HepG2 (cell line): ENCODE results near the gene C1S. TPM values are rescaled to one million over a fixed set of nuclear protein-coding genes. Genes with fewer than 3 reads are reported as not detected.

ENCODE experiments used
- ATAC-seq: fragments of 200-7000 bp; cut with Tn5 transposase; 3 replicates; pipeline ENCODE4 v1.9.1; 2020; ENCODE audit warnings: mild to moderate bottlenecking, moderate library complexity
- BruUV-seq: library from RNA; stranded (reverse); fragments of 400-500 nt; replicated peaks from 2 replicates; lab custom pipeline; 2021; lab: Mats Ljungman, UMichigan
- CTCF ChIA-PET: fragments of 300-600 bp; formaldehyde crosslinking; extraction: SDS; loops from one replicate; lab custom pipeline; 2021; ENCODE audit warnings: low total read pairs, inconsistent platforms, low intra/inter-chr PET ratio; lab: Yijun Ruan, JAX
- POLR2A ChIA-PET: fragments of 350-600 bp; sonication (Branson Sonifier 250); formaldehyde crosslinking; loops from one replicate; lab custom pipeline; 2020; ENCODE audit warnings: antibody characterized with exemption, inconsistent platforms; lab: Yijun Ruan, JAX
- DNase-seq: peaks from one replicate; pipeline ENCODE4 v3.0.0-alpha.2; 2015; ENCODE audit warnings: low spot score
- FAIRE-seq: peaks from 3 replicates; lab custom pipeline; 2011; peaks lifted over from hg19 to GRCh38; lab: Jason Lieb, UNC
- H2AFZ ChIP-seq: one replicate; pipeline ENCODE4 v1.6.1; 2011; ENCODE audit warnings: low read length, inconsistent platforms
- H3K27ac ChIP-seq: fragments of 300-600 bp; 3 replicates; pipeline ENCODE4 v1.8.0; 2011; ENCODE audit warnings: mixed run types, mild to moderate bottlenecking, mixed read lengths, low read length, inconsistent platforms; ENCODE audit not compliant: insufficient read depth; ENCODE audit errors: extremely low read length
- H3K27me3 ChIP-seq, 2 experiments: fragments of 200-600 bp in 1 of 2; 2 replicates in 1 of 2; 3 replicates in 1 of 2; pipeline versions ENCODE4 v1.6.0 to v1.8.0; 2011; ENCODE audit warnings: low read length in 2 of 2, mild to moderate bottlenecking in 2 of 2, moderate library complexity in 2 of 2, inconsistent platforms in 1 of 2; ENCODE audit not compliant: insufficient read depth in 2 of 2, control insufficient read depth in 1 of 2
- H3K36me3 ChIP-seq, 2 experiments: fragments of 200-600 bp in 1 of 2; replicated peaks in 1 of 2; 2 replicates in 1 of 2; 3 replicates in 1 of 2; pipeline versions ENCODE4 v1.5.1 to v1.8.0; 2011; ENCODE audit warnings: low read length in 2 of 2, inconsistent platforms in 1 of 2; ENCODE audit not compliant: insufficient read depth in 2 of 2, control insufficient read depth in 1 of 2
- H3K4me1 ChIP-seq: 2 replicates; pipeline ENCODE4 v1.5.1; 2012; ENCODE audit warnings: low read length, inconsistent platforms; ENCODE audit not compliant: insufficient read depth
- H3K4me2 ChIP-seq: 2 replicates; pipeline ENCODE4 v1.6.0; 2011; ENCODE audit warnings: low read depth, low read length, inconsistent platforms
- H3K4me3 ChIP-seq, 3 experiments: fragments of 200-600 bp in 1 of 3; sonication (generic), shearing (Covaris generic) in 1 of 3; replicated peaks in 1 of 3; 2 replicates each; pipeline ENCODE4 v1.5.1; 2011 to 2016; ENCODE audit warnings: low read length in 3 of 3, inconsistent platforms in 2 of 3, low read depth in 2 of 3, mild to moderate bottlenecking in 2 of 3, control low read depth in 1 of 3, mixed read lengths in 1 of 3; ENCODE audit not compliant: insufficient read depth in 1 of 3
- H3K79me2 ChIP-seq: one replicate; pipeline ENCODE4 v1.6.1; 2011; ENCODE audit warnings: low read length, inconsistent platforms; ENCODE audit not compliant: insufficient read depth
- H3K9ac ChIP-seq: 2 replicates; pipeline ENCODE4 v1.6.0; 2011; ENCODE audit warnings: mild to moderate bottlenecking, low read depth, low read length, inconsistent platforms; ENCODE audit not compliant: insufficient read depth
- H3K9me3 ChIP-seq: 2 replicates; pipeline ENCODE4 v1.5.1; 2012; ENCODE audit warnings: mild to moderate bottlenecking, low read length
- H4K20me1 ChIP-seq: 2 replicates; pipeline ENCODE4 v1.6.0; 2011; ENCODE audit warnings: inconsistent platforms, mild to moderate bottlenecking, low read length, moderate library complexity; ENCODE audit not compliant: insufficient read depth
- KMT2B ChIP-seq: IDR thresholded peaks from 2 replicates; pipeline ENCODE4 v1.6.1; 2016; ENCODE audit warnings: missing genetic modification reagents, missing compliant biosample characterization
- MAFK ChIP-seq, 2 experiments: IDR thresholded peaks in 1 of 2; conservative IDR thresholded peaks in 1 of 2; 2 replicates each; pipeline ENCODE4 v1.6.1; 2011; ENCODE audit warnings: improper control_type of control experiment in 2 of 2, low read length in 2 of 2
- ZNF501 ChIP-seq: sonication (generic); formaldehyde crosslinking; IDR thresholded peaks from 2 replicates; pipeline ENCODE4 v1.5.1; 2020; ENCODE audit warnings: mild to moderate bottlenecking, moderate library complexity, missing genetic modification reagents
- WGBS: methylation state at CpG from one replicate; pipeline ENCODE4 v1.1.6; 2017; ENCODE audit warnings: low lambda C conversion rate; 5-methylcytosine and 5-hydroxymethylcytosine counted together
- in situ Hi-C: cut with HindIII; loops from 2 replicates; pipeline ENCODE4 v1.10.0; 2017; ENCODE audit warnings: low pct_unique_long_range_greater_than_20kb; ENCODE audit not compliant: extremely low pct_ligation_motif_present
- intact Hi-C: fragments of 100-400 bp; cut with micrococcal nuclease; formaldehyde crosslinking; loops from one replicate; pipeline ENCODE4 v1.10.0; 2022; ENCODE audit not compliant: unreplicated experiment
- polyA plus RNA-seq, 8 experiments: library from polyadenylated mRNA; depleted of rRNA in 3 of 8; stranded (reverse) in 7 of 8; unstranded in 1 of 8; fragments of >200 nt; fragmentation: Illumina TruSeq in 4 of 8; extraction: Trizol in 4 of 8; gene quantifications; 2 replicates each; pipeline versions ENCODE4 v1.2.1 to v1.2.3, GENCODE V29; 2011 to 2016; ENCODE audit warnings: low read depth in 4 of 8, missing spikeins in 1 of 8, mixed read lengths in 1 of 8; ENCODE audit not compliant: insufficient read depth in 1 of 8
- total RNA-seq, 5 experiments: library from RNA; depleted of rRNA; stranded (reverse); fragments of >200 nt; fragmentation: Illumina TruSeq; extraction: Trizol; gene quantifications; 2 replicates each; pipeline ENCODE4 v1.2.3, GENCODE V29; 2016; ENCODE audit warnings: low read depth in 1 of 5
- TF ChIP-seq, protein P1 (sequence below): IDR thresholded peaks from 2 replicates; pipeline ENCODE4 v1.6.1; 2016; ENCODE audit warnings: missing genetic modification reagents, missing compliant biosample characterization
- TF ChIP-seq, protein P2 (sequence below): sonication (generic); formaldehyde crosslinking; IDR thresholded peaks from 2 replicates; pipeline ENCODE4 v1.4.0; 2020; ENCODE audit warnings: mild to moderate bottlenecking, low read depth, missing genetic modification reagents

C1S gene
- total and polyA plus RNA-seq, 2 of the 13 experiments (the other 11 are each of a cell fraction or from before 2014, with no cell fraction given), result 14.5 to 18.2 TPM

DNA sequence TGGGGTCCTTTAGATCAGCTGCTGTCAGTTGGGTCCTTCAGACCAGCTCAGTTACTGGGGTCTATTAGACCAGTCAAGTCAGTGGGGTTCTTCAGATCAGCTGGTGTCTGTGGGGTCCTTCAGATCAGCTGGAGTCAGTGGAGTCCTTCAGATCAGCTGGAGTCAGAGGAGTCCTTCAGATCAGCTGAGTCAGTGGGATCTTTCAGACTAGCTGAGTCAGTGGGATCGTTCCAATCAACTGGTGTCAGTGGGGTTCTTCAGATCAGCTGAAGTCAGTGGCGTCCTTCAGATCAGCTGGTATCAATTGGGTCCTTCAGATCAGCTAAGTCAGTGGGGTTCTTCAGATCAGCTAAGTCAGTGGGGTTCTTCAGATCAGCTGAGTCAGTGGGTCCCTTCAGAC, 27.5 kb upstream of the C1S start:
- ChIA-PET CTCF (no interaction called here), POLR2A (interaction anchor here (0.9 to 1.7 kb wide), 4 partner anchors 10 to 75 kb away, joined by 3 to 6 read pairs (median 4); partner anchors contain the start of gene C1S)
- no peak overlapping the region for H3K4me2 ChIP-seq
- intact Hi-C loops, result no loop called here
- H3K4me1 ChIP-seq, result peaks cover 11% of the 10 kb centered on the region; the same call in 1 of the 2 replicates
- no peak overlapping the region for H3K4me3 ChIP-seq
- no peak for ATAC-seq
- H3K9me3 ChIP-seq, result no peaks in the 10 kb centered on the region
- no peaks in the 10 kb centered on the region for H4K20me1 ChIP-seq
- WGBS, result 0% methylated on average over 2 of the region's 2 CpGs
- H3K27ac ChIP-seq, result no peak overlapping the region
- H3K36me3 ChIP-seq, result no peaks in the 10 kb centered on the region
- BruUV-seq, result no TSS peak
- no peaks in the 10 kb centered on the region for H3K79me2 ChIP-seq
- H3K27me3 ChIP-seq, result no peaks in the 10 kb centered on the region
- peak in 1 of 2 experiments; percentile 17; a peak in 1 of 4 replicates for TF ChIP-seq MAFK (conservative IDR thresholded peaks at IDR 0.05 in 1 of 2, IDR thresholded peaks at IDR 0.05 in 1 of 2; ENCODE audit: low read length in 2 of 2)
- TF ChIP-seq, protein P1, sequence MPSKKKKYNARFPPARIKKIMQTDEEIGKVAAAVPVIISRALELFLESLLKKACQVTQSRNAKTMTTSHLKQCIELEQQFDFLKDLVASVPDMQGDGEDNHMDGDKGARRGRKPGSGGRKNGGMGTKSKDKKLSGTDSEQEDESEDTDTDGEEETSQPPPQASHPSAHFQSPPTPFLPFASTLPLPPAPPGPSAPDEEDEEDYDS (CRISPR knock-in tag), result no peak
- TF ChIP-seq, protein P2, sequence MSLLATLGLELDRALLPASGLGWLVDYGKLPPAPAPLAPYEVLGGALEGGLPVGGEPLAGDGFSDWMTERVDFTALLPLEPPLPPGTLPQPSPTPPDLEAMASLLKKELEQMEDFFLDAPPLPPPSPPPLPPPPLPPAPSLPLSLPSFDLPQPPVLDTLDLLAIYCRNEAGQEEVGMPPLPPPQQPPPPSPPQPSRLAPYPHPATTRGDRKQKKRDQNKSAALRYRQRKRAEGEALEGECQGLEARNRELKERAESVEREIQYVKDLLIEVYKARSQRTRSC (CRISPR knock-in tag), result no peak
- TF ChIP-seq, all 625 proteins: peak for 1
- H3K9ac ChIP-seq, result no peak overlapping the region
- FAIRE-seq (no peak), DNase-seq (no peak)
- no peak overlapping the region for H2AFZ ChIP-seq
- in situ Hi-C loops, result no loop called here

DNA sequence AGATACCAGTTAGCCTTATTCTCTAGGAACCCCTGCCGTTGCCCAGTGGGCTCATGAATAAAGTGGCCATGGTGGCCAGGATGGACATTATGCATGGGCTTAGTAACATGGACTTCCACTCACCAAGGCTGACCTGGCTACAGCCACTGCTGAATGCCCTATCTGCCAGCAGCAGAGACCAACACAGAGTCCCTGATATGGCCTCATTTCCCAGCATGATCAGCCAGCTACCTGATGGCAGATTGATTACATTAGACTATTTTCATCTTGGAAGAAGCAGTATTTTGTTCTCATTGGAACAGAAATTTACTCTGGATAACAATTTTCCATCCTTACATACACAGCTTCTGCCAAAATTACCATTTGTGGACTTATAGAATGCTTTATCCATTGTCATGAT, 26.1 kb upstream of the C1S start:
- Histone ChIP-seq H3K4me1 (peaks cover 11% of the 10 kb centered on the region; the same call in 1 of the 2 replicates), H4K20me1 (no peaks in the 10 kb centered on the region), H3K9me3 (no peaks in the 10 kb centered on the region), H2AFZ (no peak overlapping the region), H3K79me2 (no peaks in the 10 kb centered on the region), H3K4me3 (no peak overlapping the region), H3K9ac (no peak overlapping the region), H3K27ac (no peak overlapping the region), H3K27me3 (no peaks in the 10 kb centered on the region), H3K36me3 (no peaks in the 10 kb centered on the region), H3K4me2 (no peak overlapping the region)
- CTCF ChIA-PET, result no interaction called here
- POLR2A ChIA-PET, result no interaction called here
- FAIRE-seq, result no peak
- WGBS, result 54% methylated on average over 1 of the region's 1 CpG
- no peak for ATAC-seq
- in situ Hi-C loops, result no loop called here
- BruUV-seq, result no TSS peak
- DNase-seq, result no peak
- no peak for TF ChIP-seq ZNF501 (CRISPR knock-in tag)
- TF ChIP-seq KMT2B (CRISPR knock-in tag), result no peak
- intact Hi-C loops, result no loop called here
